AG04449 (cell line): ENCODE results near the gene PAK5.

Source experiments
- CTCF ChIA-PET: fragments of 350-600 bp; formaldehyde crosslinking; extraction: SDS; loops from one replicate; lab custom pipeline; 2021; ENCODE audit warnings: antibody characterized with exemption; lab: Yijun Ruan, JAX
- POLR2A ChIA-PET: fragments of 400-600, 350-600 bp; formaldehyde crosslinking; extraction: SDS; loops from one replicate; lab custom pipeline; 2020; ENCODE audit warnings: antibody characterized with exemption, inconsistent platforms; lab: Yijun Ruan, JAX
- DNase-seq: peaks from one replicate; pipeline ENCODE4 v3.0.0-alpha.2; 2010; ENCODE audit warnings: low read depth, low spot score
- H3K4me3 ChIP-seq: 2 replicates; pipeline ENCODE4 v1.5.1; 2011; ENCODE audit warnings: low read depth, mild to moderate bottlenecking, control low read depth, low read length
- CTCF ChIP-seq: IDR thresholded peaks from one replicate; pipeline ENCODE4 v1.5.1; 2011; ENCODE audit warnings: mild to moderate bottlenecking, moderate library complexity, low read length, control low read depth, inconsistent platforms; ENCODE audit not compliant: insufficient read depth; ENCODE audit errors: missing control alignments

Gene PAK5

GRCh38 chr20:9573335-9574151 is 265.3 kb downstream of the PAK5 start:
- CTCF ChIA-PET, result interaction anchor here (1.2 kb wide), 1 partner anchor 166 kb away, joined by 4 read pairs; no protein-coding TSS in a partner anchor
- DNase-seq, result no peak
- no peak overlapping the region for H3K4me3 ChIP-seq
- POLR2A ChIA-PET, result no interaction called here
- no peak for TF ChIP-seq CTCF

DNA sequence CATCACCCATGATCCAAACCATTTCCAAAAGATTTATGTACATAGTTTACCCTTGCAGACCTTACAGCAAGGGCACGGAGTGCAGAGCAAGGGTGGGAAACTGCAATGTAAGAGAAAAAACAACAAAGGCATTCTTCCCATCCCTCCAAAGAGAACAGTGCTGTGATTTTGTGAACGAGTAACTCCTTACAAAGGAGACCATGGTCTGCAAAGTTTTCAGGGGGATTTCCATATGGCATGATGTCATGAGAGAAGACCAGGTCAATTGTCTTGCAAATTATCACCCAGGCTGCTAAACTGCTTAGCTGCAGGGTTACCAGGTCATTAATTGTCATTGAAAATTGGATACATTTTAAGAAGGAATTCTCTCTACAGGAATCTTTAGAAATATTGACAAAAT is 266.2 kb downstream of the PAK5 start:
- no peak overlapping the region for H3K4me3 ChIP-seq
- no peak for TF ChIP-seq CTCF
- ChIA-PET POLR2A (no interaction called here), CTCF (interaction anchor here (1.2 kb wide), 1 partner anchor 165 kb away, joined by 4 read pairs; no protein-coding TSS in a partner anchor)
- DNase-seq, result no peak

DNA sequence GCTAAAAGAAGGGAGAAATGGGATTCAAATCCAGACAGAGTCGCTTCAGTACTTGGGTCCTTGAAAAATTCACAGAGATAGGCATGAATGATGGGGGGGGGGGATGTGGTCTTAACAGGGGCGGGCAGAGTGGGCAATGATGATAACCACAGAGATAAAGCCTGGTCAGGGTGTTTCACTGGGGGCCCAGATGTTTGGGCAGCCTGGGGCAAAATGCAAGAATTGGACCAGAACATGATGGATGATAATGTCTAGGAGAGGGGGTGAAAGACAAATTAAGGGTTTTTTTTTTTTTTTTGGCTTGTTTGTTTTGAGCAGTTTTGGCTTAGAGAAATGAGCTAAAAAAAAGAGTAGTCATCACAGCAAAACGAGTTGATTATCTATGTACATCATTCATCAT is 267.1 kb downstream of the PAK5 start:
- TF ChIP-seq CTCF, result no peak
- ChIA-PET CTCF (no interaction called here), POLR2A (no interaction called here)
- H3K4me3 ChIP-seq, result no peak overlapping the region
- no peak for DNase-seq

DNA sequence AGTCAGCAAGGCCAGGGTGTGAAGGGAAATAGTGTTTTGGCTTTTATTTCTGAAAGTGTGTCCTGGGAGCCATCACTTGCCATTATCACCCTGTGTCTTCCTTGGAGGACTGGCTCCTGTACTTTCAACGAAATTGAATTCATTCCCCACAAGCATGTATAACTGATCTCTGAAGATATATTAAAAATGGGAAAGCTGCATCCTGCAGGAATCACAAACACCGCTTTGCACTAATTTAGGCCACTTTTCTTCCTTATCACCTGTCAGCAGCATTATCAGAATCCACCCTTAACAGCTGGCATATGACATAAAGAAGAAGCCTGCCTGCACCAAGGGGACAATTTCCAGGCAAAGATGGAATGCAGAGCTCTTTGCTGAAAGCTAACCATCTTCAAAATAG is 268.3 kb downstream of the PAK5 start:
- no peak overlapping the region for H3K4me3 ChIP-seq
- POLR2A ChIA-PET, result no interaction called here
- DNase-seq, result no peak
- TF ChIP-seq CTCF, result no peak
- CTCF ChIA-PET, result interaction anchor here (0.7 to 2.4 kb wide), 2 partner anchors 47 to 163 kb away, joined by 3 to 9 read pairs; no protein-coding TSS in a partner anchor

DNA sequence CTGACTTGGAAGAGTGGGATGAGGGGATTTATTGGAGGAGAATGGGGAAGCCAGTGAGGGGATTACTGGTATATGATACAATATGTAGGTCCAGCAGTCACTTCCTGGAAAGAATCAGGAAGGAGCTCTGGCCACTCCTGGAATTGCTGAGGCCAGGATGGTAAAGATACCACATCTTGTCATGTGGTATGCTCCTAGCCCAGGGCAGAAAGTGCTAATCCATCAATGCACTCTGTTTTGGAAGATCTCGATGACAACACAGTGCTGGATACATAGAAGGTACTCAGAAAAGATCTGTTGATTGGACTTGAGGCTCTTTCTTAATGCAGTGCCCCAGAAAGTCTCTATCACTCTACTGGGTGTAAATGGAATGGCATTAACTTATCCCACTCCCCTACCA is 271.9 kb downstream of the PAK5 start:
- ChIA-PET POLR2A (no interaction called here), CTCF (no interaction called here)
- DNase-seq, result no peak
- no peak for TF ChIP-seq CTCF
- no peak overlapping the region for H3K4me3 ChIP-seq

- no peak for DNase-seq
- ChIA-PET CTCF (no interaction called here), POLR2A (no interaction called here)
- TF ChIP-seq CTCF, result no peak
- no peak overlapping the region for H3K4me3 ChIP-seq
Observed at GRCh38 chr20:9565910-9566550, 272.8 kb downstream of the PAK5 start.
